ENCODE measurements around the gene PSMB5.

DNA sequence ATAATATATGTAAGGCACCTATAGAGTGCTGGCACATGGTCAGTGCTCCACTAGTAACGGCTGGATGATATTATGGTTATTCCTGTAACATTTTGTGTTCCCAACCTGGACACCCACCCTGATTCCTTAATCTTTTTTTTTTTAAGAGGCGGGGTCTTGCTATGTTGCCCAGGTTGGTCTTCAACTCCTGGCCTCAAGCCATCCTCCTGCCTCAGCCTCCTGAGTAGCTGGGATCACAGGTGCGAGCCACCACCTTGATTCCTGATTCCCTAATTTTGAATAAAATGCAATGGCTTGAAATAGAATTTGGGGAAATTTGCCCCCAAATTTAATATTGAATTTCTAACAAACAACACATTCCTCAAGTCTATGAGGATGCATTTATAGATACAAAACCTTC lies 32.1 kb downstream of the PSMB5 start:
- TF ChIP-seq, protein P1, sequence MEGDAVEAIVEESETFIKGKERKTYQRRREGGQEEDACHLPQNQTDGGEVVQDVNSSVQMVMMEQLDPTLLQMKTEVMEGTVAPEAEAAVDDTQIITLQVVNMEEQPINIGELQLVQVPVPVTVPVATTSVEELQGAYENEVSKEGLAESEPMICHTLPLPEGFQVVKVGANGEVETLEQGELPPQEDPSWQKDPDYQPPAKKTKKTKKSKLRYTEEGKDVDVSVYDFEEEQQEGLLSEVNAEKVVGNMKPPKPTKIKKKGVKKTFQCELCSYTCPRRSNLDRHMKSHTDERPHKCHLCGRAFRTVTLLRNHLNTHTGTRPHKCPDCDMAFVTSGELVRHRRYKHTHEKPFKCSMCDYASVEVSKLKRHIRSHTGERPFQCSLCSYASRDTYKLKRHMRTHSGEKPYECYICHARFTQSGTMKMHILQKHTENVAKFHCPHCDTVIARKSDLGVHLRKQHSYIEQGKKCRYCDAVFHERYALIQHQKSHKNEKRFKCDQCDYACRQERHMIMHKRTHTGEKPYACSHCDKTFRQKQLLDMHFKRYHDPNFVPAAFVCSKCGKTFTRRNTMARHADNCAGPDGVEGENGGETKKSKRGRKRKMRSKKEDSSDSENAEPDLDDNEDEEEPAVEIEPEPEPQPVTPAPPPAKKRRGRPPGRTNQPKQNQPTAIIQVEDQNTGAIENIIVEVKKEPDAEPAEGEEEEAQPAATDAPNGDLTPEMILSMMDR (IDR thresholded peaks at IDR 0.05): no peak
- no peak for TF ChIP-seq POLR2A (IDR thresholded peaks at IDR 0.05)
